K562 (cell line): ENCODE results near the gene PABPC1L. TPM values are rescaled to one million over a fixed set of nuclear protein-coding genes. Genes with fewer than 3 reads are reported as not detected.
A peak's percentile ranks its signal among the peaks of the same experiment; 100 is the strongest.

Experiments
- ATF6 ChIP-seq: sonication (generic); formaldehyde crosslinking; IDR thresholded peaks from 2 replicates; pipeline ENCODE4 v1.4.0; 2020; ENCODE audit warnings: mild to moderate bottlenecking, missing genetic modification reagents
- FOXK2 ChIP-seq, 2 experiments: fragments of 450-650 bp; IDR thresholded peaks in 1 of 2; conservative IDR thresholded peaks in 1 of 2; 2 replicates each; pipeline ENCODE4 v1.6.1; 2016; ENCODE audit warnings: low read depth in 2 of 2, mild to moderate bottlenecking in 1 of 2
- MNT ChIP-seq, 2 experiments: fragments of 450-650 bp; conservative IDR thresholded peaks; 2 replicates each; pipeline ENCODE4 v1.6.1; 2017; ENCODE audit warnings: mild to moderate bottlenecking in 2 of 2, moderate library complexity in 2 of 2
- REST ChIP-seq, 2 experiments: fragments of 450-650 bp; formaldehyde crosslinking in 1 of 2; IDR thresholded peaks; 2 replicates each; pipeline versions ENCODE4 v1.4.0 to v1.6.1; 2014 to 2020; ENCODE audit warnings: mild to moderate bottlenecking in 2 of 2, borderline replicate concordance in 1 of 2, low read depth in 1 of 2
- TEAD4 ChIP-seq, 2 experiments: sonication (generic) in 1 of 2; formaldehyde crosslinking in 1 of 2; IDR thresholded peaks; 2 replicates each; pipeline versions ENCODE4 v1.6.1 to v1.8.0; 2012 to 2022; ENCODE audit warnings: borderline replicate concordance in 1 of 2, inconsistent platforms in 1 of 2, low read length in 1 of 2, mild to moderate bottlenecking in 1 of 2, missing genetic modification reagents in 1 of 2
- TOE1 ChIP-seq, 2 experiments: fragments of 450-650 bp in 1 of 2; sonication (generic) in 1 of 2; formaldehyde crosslinking in 1 of 2; IDR thresholded peaks; 2 replicates each; pipeline versions ENCODE4 v1.7.1 to v1.8.0; 2016 to 2022; ENCODE audit warnings: borderline replicate concordance in 2 of 2, mild to moderate bottlenecking in 2 of 2, antibody characterized with exemption in 1 of 2, inconsistent platforms in 1 of 2, low read depth in 1 of 2, missing genetic modification reagents in 1 of 2, moderate library complexity in 1 of 2
- ZNF766 ChIP-seq: fragments of 200-800 bp; sonication (Bioruptor generic); conservative IDR thresholded peaks from 2 replicates; pipeline ENCODE4 v1.6.1; 2016; ENCODE audit warnings: missing genetic modification characterization, missing compliant biosample characterization
- polyA plus RNA-seq, 8 experiments: library from polyadenylated mRNA; depleted of rRNA in 4 of 8; stranded (reverse) in 5 of 8; unstranded in 3 of 8; fragments of >200 nt; fragmentation: Nextera tagmentation in 2 of 8; fragmentation: Illumina TruSeq in 1 of 8; extraction: Ambion mirVana in 2 of 8; extraction: Trizol in 1 of 8; gene quantifications; 2 replicates each; pipeline versions ENCODE4 v1.2.1 to v1.2.3, GENCODE V29; 2011 to 2014; ENCODE audit warnings: inconsistent platforms in 1 of 8, missing spikeins in 1 of 8
- total RNA-seq, 7 experiments: library from RNA; depleted of rRNA in 6 of 7; stranded (reverse); fragments of >200 nt in 6 of 7; fragmentation: Illumina TruSeq in 2 of 7; extraction: Trizol in 2 of 7; gene quantifications; 2 replicates each; pipeline versions ENCODE4 v1.2.1 to v1.2.3, GENCODE V29; 2011 to 2021; ENCODE audit warnings: low replicate concordance in 1 of 7
- TF ChIP-seq, protein P1 (sequence below): fragments of 250-450 bp; sonication (Bioruptor Pico); IDR thresholded peaks from 2 replicates; pipeline ENCODE4 v1.8.0; 2021; ENCODE audit warnings: borderline replicate concordance, mild to moderate bottlenecking, moderate library complexity; ENCODE audit not compliant: poor library complexity, severe bottlenecking
- TF ChIP-seq, protein P2 (sequence below), 2 experiments: fragments of 450-650 bp in 1 of 2; sonication (generic) in 1 of 2; formaldehyde crosslinking; conservative IDR thresholded peaks; 2 replicates each; pipeline versions ENCODE4 v1.4.0 to v1.8.1; 2020 to 2022; ENCODE audit warnings: mild to moderate bottlenecking in 1 of 2, missing genetic modification reagents in 1 of 2

PABPC1L gene
- total and polyA plus RNA-seq, 9 of the 15 experiments (the other 6 are each of a cell fraction or from before 2014, with no cell fraction given): 6.0 to 90.3 (median 15.8) TPM

DNA sequence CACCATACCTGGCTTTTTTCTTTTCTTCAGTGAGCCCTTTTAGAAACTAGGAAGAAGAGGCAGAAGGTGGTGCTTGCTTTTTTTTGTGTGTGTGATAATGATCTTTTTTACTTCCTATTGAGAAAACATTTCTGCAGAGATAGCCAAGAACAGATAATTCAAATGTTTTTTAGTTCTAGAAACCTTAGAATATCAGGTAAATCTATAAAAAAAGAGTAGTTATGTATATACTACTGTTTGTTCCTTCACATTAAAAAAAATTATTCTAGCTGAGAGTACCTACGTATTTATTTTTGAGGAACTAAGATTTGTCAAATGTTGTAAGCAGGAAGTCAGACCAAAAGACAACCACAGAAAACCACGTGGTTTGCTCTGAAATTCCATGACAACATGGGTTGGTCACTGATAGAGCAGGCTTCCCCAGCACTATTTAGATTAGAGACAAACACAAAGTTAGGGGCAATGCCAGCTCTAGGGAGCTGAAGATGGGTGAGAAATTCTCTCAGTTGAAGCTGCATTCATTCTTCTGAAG lies 69.3 kb downstream of the PABPC1L start (continued):
- TF ChIP-seq REST (IDR thresholded peaks at IDR 0.05; ENCODE audit: borderline replicate concordance) (peak; percentile 8; the same call in 1 of the 2 replicates), REST (CRISPR knock-in tag; IDR thresholded peaks at IDR 0.05; ENCODE audit: low read depth) (no peak), ATF6 (CRISPR knock-in tag) (no peak), ZNF766 (0 out of 2 replicates have a peak, but pooled peaks have one; percentile 14), FOXK2 (conservative IDR thresholded peaks at IDR 0.05 in 1 of 2, IDR thresholded peaks at IDR 0.05 in 1 of 2; ENCODE audit: low read depth in 2 of 2) (peak; percentile 91), TEAD4 (IDR thresholded peaks at IDR 0.05; ENCODE audit: low read length) (peak; percentile 70), TEAD4 (CRISPR knock-in tag; IDR thresholded peaks at IDR 0.05; ENCODE audit: borderline replicate concordance) (no peak), MNT (conservative IDR thresholded peaks at IDR 0.05) (peak; percentile 86 to 90), TOE1 (IDR thresholded peaks at IDR 0.05; ENCODE audit: borderline replicate concordance) (0 out of 2 replicates have a peak, but pooled peaks have one; percentile 19), TOE1 (CRISPR knock-in tag; IDR thresholded peaks at IDR 0.05; ENCODE audit: borderline replicate concordance, low read depth) (no peak)
- TF ChIP-seq, protein P1, sequence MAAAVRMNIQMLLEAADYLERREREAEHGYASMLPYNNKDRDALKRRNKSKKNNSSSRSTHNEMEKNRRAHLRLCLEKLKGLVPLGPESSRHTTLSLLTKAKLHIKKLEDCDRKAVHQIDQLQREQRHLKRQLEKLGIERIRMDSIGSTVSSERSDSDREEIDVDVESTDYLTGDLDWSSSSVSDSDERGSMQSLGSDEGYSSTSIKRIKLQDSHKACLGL (CRISPR knock-in tag): peak; percentile 20
- TF ChIP-seq, protein P2, sequence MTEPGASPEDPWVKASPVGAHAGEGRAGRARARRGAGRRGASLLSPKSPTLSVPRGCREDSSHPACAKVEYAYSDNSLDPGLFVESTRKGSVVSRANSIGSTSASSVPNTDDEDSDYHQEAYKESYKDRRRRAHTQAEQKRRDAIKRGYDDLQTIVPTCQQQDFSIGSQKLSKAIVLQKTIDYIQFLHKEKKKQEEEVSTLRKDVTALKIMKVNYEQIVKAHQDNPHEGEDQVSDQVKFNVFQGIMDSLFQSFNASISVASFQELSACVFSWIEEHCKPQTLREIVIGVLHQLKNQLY (CRISPR knock-in tag; conservative IDR thresholded peaks at IDR 0.05): no peak
